GM19099 (cell line): ENCODE results near the gene HPSE2.

ENCODE experiments used
- POLR2A ChIP-seq: IDR thresholded peaks from 3 replicates; pipeline ENCODE4 v1.6.1; 2011; ENCODE audit warnings: low read depth; ENCODE audit not compliant: insufficient read length; ENCODE audit errors: extremely low read depth

The HPSE2 gene

DNA sequence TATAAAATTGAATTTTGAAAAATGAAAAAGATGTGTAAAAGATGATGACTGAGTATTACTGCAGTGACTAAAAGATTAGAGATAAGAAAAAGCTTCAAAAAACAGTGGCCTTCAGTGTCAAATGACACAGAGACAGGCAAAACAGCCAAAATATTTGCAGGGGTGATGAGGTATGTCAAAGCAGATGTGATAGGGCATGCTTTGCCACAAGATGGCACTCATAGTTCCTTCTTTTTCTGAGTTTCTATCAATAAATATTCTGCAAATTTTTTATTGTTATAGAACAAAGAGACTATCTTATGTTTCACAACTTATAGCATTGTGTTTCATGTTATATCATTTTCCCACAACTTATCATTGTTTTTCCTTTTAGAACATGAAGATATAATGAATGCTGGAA is 444.8 kb downstream of the HPSE2 start:
- no peak for TF ChIP-seq POLR2A

DNA sequence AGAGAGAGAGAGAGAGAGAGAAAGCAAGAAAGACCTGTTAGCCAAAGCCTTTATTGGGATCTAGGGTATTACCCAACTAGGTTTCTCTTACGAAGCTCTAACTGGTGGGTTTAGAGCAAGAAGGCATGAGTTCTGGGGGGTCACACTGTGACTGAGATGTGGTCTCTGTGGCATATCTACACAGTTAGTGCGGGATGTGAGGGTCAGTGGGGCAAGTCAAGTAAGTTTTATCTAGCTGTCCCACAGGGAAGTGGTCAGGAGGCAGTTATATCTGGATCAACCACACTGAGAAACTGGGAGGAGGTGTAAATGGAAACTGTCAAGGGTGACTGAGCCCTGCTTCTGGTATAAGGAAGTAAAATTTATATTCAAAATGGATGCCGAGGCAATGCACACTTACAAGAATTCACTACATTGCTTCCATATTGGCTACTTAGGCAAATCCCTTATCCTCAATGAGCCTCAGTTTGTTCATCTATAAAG is 457.3 kb downstream of the HPSE2 start:
- no peak for TF ChIP-seq POLR2A

DNA sequence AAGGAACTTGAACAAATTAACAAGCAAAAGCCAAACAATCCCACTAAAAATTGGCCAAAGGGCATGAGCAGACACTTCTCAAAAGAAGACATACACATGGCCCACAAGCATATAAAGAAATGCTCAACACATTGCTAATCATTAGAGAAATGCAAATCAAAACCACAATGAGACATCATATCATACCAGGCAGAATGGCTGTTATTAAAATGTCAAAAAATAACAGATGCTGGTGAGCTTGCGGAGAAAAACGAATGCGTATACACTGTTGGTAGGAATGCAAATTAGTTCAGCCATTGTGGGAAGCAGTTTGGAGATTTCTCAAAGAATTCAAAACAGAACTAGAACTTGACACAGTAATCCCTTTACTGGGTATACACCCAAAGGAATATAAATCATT is 477.2 kb downstream of the HPSE2 start:
- no peak for TF ChIP-seq POLR2A

DNA sequence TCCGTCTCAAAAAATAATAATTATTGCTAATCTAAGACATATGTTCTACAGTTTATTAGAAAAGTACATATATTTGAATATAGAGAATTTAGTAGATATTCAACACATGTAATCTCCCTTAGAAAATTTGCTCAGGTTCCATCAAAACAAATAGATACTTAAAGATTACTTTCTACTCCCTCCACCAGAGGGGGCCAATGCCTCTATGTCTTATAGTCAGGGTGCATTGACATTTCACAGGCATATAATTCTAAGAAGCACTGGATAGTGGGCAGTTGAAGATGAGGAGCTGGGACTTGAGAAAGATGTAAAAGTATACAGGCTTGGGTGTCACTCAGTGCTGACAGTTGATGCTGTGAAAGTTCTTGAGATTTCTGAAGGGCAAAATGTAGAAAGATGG is 487.4 kb downstream of the HPSE2 start:
- no peak for TF ChIP-seq POLR2A

DNA sequence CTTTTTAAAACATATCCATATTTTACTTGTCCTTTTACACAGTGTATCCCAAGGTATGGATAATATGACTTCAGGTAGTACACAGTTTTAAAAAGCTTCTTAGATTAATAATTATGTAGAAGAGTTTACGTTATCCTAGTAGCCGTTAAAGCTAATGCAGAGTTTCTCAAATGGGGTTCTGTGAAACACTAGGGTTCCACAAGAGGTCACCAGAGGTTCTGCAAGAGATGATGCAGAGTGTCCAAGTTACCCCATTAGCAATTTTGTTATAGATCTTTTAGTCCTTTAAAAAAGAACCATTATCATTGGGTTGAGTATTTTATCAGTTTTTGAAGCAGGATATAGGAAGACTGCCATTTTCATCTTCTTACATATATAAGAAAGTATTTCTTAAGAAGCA is 490.0 kb downstream of the HPSE2 start:
- TF ChIP-seq POLR2A, result no peak

DNA sequence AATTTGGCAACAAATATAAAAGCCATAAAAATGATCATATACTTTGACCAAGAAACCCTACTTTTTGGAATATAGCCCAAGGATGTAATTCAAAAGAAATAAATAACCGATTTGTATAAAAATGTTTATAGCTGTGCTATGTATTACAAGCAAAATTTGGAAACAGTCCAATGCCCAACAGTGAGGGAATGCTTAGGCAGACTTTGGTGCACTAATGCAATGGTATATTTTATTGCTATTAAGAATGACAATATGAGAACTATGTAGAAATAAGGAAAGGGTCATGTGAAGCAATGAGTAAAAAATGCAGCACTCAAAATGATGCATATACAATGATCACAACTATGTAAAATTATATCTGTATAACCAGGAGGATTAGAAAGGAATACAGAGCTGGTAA is 515.1 kb downstream of the HPSE2 start:
- TF ChIP-seq POLR2A, result no peak

DNA sequence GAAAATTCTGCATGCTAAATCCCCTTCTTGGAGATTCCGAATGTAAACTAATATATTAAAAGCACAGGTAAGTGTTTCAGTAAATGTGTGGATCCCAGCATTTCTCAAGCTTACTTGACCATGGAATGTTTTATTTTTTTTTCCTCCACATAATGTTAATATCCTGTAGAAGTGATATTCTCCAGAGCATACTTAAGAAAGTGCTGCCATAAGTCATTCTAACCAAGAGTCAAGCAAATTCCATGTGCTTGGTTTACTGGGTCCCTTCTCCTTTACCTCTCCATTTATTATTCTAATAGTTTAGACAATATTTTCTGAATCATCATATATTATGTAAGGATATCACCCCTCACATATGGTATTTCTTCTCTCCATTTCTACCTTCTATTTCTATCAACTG is 522.1 kb downstream of the HPSE2 start:
- TF ChIP-seq POLR2A, result no peak

DNA sequence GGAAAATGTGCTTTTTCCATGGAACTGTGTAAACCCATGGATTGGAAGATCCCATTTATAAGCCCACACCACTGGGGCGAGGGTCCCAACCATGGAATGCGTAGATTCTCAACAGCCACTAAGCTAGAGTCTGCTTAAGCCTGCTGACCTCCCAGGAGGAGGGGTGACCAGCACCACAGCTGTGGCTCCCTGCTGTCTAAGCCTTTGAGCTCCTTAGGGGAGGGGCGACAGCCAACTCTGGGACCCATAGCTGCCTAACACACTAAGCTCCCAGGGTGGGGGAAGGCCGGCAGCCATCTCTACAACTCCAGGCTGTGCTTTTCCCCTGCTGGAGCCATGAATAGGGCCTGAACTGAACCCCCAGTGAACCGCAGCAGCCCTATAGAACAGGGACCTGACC is 539.1 kb downstream of the HPSE2 start:
- no peak for TF ChIP-seq POLR2A

DNA sequence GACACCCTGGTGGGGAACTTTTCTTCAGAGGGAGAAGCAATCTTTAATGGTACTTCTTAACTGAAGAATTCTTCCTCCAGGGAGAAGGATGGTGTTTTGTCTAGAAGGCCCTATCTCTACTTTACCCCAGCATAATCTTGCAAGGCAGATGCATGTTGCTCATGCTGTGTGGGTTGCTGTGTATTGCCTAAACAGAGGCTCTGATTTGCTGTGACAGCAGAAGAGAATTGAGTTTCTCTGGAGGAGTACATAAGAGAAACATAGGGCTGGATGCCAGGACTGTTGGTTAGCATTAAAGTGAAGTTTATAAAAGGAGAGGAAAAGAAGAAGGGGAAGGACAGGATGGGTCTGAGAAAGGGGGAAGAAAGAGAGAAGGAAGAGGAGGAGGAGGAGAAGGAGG is 540.8 kb downstream of the HPSE2 start:
- TF ChIP-seq POLR2A, result no peak

DNA sequence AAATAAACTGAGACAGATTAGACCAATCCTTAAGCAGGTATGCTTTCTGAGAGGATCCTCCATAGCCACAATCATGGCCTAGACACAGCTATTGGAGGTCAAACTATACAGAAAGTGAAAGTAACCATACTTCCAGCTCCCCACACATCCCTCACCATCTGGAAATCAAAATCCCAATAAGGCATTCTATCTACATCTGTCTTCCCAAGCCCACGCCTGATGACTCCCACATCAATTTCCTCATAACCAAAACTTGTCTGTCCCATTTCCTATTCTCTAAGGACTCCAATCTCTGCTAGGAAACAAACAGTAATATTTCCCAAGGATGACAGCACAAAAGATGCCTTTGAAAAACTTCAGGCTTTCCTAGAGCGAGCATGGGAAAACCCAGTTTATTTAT is 541.6 kb downstream of the HPSE2 start:
- TF ChIP-seq POLR2A, result no peak

DNA sequence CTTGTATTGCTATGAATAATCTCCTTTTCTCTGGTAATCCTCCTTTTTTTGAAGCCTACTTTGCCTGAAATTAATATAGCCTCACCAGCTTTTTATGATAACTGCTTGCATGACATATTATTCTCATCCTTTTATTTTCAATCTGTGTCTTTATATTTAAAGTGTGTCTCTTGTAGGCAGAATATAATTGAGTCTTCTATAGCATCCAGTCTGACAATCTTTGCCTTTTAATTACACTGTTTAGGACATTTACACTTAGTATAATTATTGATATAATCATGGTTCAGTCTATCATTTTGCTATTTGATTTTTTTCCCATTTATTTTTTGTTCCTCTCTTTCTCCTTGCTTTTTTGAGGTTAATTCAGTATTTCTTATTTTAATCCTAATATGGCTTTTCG is 548.0 kb downstream of the HPSE2 start:
- TF ChIP-seq POLR2A, result no peak

DNA sequence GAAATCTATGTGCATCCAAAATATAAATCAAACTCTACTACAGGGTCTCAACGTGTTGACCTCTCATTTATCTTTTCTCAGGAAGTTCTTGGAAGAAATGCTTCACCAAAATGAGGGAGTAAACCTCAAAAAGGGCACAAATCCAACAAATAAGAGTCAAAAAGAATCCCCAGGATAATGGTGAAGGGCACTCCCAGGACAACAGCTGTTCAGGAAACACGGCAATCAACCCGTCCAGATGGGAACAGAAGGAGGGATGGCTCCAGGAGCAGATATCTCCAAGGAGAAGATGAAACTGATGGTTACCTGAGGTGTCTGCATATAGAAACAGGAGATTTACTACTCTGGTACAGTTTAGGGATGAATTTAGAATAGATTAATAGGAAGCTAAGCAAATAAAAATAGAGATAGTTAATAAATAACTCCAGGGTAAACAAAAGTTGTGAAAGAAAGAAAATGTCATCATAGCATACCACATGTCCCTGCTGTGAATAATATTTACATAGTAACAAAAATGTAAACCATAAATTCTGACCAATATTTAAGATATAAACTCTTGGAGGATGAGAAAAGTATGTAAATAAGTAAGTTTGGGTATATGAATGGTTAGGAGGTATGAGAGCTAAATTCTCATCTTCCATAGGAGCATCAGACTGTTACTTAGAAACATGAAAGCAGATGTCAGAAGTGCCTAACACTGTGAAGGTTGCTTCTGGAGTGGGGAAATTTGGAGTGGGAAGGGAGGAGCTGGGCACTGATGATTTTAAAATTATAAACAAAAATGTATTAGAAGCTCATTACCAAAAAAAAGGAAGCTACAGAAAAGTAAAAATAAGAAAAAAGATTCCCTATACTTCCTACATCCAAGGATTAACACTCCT is 551.4 kb downstream of the HPSE2 start:
- TF ChIP-seq POLR2A, result no peak

DNA sequence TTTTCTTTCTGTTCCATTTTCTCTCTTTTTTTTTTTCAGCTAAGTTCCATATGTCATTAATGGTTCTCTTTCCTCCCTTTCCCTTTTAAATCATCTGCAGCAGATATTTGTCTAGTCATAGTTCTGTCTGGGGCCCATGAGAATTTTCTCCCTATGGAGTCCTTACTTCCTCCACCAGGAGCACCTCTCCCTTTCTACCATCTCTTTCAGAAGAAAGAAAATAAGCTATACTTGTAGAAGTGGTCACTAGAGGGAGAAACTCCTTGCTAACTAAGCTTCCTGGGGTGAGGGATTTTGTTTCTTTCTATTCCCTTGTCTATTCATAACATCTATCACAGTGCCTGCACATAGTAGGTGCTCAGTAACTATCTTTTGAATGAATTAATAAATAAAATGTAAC is 558.8 kb downstream of the HPSE2 start:
- TF ChIP-seq POLR2A, result no peak

DNA sequence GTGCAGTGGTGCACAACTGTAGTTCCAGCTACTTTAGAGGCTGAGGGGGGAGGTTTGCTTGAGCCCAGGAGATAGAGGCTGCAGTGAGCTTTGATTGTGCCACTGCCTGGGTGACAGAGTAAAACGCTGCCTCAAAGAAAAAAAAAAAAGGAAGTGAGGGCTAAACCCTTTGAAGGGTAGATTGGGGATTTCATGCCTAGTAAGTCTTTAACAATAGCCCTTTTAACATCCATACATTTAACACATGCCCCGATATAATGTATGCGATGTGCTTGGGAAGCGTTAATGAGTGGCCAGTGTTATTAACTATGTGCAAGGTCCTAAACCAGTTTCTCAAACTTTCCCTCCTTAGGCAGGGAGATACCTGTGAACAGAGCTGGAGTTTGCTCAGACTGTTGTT is 559.8 kb downstream of the HPSE2 start:
- no peak for TF ChIP-seq POLR2A

DNA sequence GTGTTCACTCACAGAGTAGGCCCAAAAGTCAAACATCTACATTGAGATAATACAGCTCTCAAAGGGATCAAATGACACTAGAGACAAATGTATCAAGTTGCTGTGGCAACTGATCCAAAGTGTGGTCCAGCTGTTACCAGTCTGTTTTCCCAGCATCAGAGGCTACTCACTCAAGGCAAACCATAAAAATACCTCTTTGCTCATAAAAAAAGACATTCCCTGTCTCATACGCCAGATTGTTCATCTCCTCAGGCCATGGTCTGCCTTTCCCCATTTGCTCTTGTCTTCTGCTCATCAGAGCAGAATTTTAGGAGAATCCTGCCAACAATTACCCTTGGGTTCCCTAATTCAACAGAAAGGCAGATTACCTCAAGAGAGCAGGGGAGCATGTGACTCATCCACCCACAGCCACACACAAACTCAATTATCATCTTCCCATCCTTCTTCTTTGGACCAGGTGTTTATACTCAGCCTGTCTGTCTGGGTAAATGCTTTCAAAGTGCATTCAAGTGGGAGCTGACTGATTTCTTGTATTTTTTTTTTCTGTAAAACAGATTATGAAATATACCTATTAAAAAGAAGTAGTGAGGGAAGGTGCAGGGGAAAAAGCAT is 562.4 kb downstream of the HPSE2 start:
- TF ChIP-seq POLR2A, result no peak

DNA sequence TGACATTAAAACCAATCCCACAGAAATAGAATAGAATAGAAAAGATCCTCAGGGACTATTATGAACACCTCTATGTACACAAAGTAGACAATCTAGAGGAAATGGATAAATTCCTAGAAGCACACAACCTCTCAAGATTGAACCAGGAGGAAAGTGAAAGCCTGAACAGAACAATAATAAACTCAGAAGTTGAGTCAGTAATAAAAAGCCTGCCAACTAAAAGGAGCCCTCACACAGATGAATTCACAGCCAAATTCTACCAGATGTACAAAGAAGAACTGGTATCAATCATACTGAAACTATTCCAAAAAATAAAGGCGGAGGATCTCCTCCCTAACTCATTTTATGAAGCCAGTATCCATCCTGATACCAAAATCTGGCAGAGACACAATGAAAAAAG is 568.6 kb downstream of the HPSE2 start:
- no peak for TF ChIP-seq POLR2A
